H1 (cell line): ENCODE measurements around the gene RTN4RL2. TPM values are rescaled to one million over a fixed set of nuclear protein-coding genes. Genes with fewer than 3 reads are reported as not detected.

ENCODE experiments used
- polyA plus RNA-seq, 7 experiments: library from polyadenylated mRNA; depleted of rRNA in 3 of 7; stranded (reverse) in 5 of 7; unstranded in 2 of 7; fragments of >200 nt in 5 of 7; fragments of 200-250 nt in 2 of 7; gene quantifications; 1 replicate in 5 of 7; 2 replicates in 1 of 7; 4 replicates in 1 of 7; pipeline versions ENCODE4 v1.2.1 to v1.2.3, GENCODE V29; 2011 to 2013; ENCODE audit warnings: missing spikeins in 2 of 7, mixed read lengths in 2 of 7
- small RNA-seq: library from polyadenylated mRNA; stranded (forward); fragments of <200 nt; extraction: miRNeasy Mini kit (QIAGEN cat#:217004); gene quantifications from one replicate; pipeline ENCODE3, GENCODE V24; 2013; ENCODE audit not compliant: insufficient read depth
- total RNA-seq: library from RNA; stranded (reverse); fragmentation: NEBNext Ultra II Directional; extraction: Animal tissue kit (Norgen Biotek cat#: 25700); gene quantifications from 2 replicates; pipeline ENCODE4 v1.2.1, GENCODE V29; 2021

The RTN4RL2 gene
- total and polyA plus RNA-seq, 2 of the 8 experiments (the other 6 are each of a cell fraction or from before 2014, with no cell fraction given) = 11.4 to 23.7 TPM

Small RNA genes within 50 kb of the gene (small RNA-seq; reads per million reads assigned to genes)
- not detected for gene RNA5SP341

Other genes with a start within 250 kb of the RTN4RL2 start
- gene APLNR, start 223.3 kb upstream of the RTN4RL2 start, total RNA-seq = 0.13 TPM in 1 of 2 replicates, not detected in the other
- gene APLNR, start 223.3 kb upstream of the RTN4RL2 start, polyA plus RNA-seq (2011; rRNA removed) = 0.66 and 0.80 TPM in 2 replicates
- 122 TPM in 2 replicates for gene TNKS1BP1, start 135.6 kb upstream of the RTN4RL2 start, total RNA-seq
- 50.0 and 72.3 TPM in 2 replicates for gene TNKS1BP1, start 135.6 kb upstream of the RTN4RL2 start, polyA plus RNA-seq (2011; rRNA removed)
- 259 and 261 TPM in 2 replicates for gene SSRP1, start 124.6 kb upstream of the RTN4RL2 start, total RNA-seq
- gene SSRP1, start 124.6 kb upstream of the RTN4RL2 start, polyA plus RNA-seq (2011; rRNA removed) = 281 and 364 TPM in 2 replicates
- 0.29 and 0.47 TPM in 2 replicates for gene P2RX3, start 122.2 kb upstream of the RTN4RL2 start, total RNA-seq
- 0.45 and 1.1 TPM in 2 replicates for gene P2RX3, start 122.2 kb upstream of the RTN4RL2 start, polyA plus RNA-seq (2011; rRNA removed)
- gene PRG3, start 79.4 kb upstream of the RTN4RL2 start, total RNA-seq = not detected in 2 replicates
- not detected in 2 replicates for gene PRG3, start 79.4 kb upstream of the RTN4RL2 start, polyA plus RNA-seq (2011; rRNA removed)
- gene PRG2, start 69.9 kb upstream of the RTN4RL2 start, total RNA-seq = not detected in 2 replicates
- gene PRG2, start 69.9 kb upstream of the RTN4RL2 start, polyA plus RNA-seq (2011; rRNA removed) = 0.32 and 0.61 TPM in 2 replicates
- 31.8 and 32.5 TPM in 2 replicates for gene SLC43A3, start 33.4 kb upstream of the RTN4RL2 start, total RNA-seq
- 61.1 and 67.8 TPM in 2 replicates for gene SLC43A3, start 33.4 kb upstream of the RTN4RL2 start, polyA plus RNA-seq (2011; rRNA removed)
- gene SLC43A1, start 55.2 kb downstream of the RTN4RL2 start, total RNA-seq = 30.1 and 34.5 TPM in 2 replicates
- gene SLC43A1, start 55.2 kb downstream of the RTN4RL2 start, polyA plus RNA-seq (2011; rRNA removed) = 58.0 and 79.5 TPM in 2 replicates
- 109 and 117 TPM in 2 replicates for gene TIMM10, start 70.2 kb downstream of the RTN4RL2 start, total RNA-seq
- gene TIMM10, start 70.2 kb downstream of the RTN4RL2 start, polyA plus RNA-seq (2011; rRNA removed) = 208 and 227 TPM in 2 replicates
- not detected in 2 replicates for gene SMTNL1, start 77.1 kb downstream of the RTN4RL2 start, total RNA-seq
- 0.13 and 0.18 TPM in 2 replicates for gene SMTNL1, start 77.1 kb downstream of the RTN4RL2 start, polyA plus RNA-seq (2011; rRNA removed)
- 67.8 and 68.1 TPM in 2 replicates for gene UBE2L6, start 107.1 kb downstream of the RTN4RL2 start, total RNA-seq
- 89.2 and 94.8 TPM in 2 replicates for gene UBE2L6, start 107.1 kb downstream of the RTN4RL2 start, polyA plus RNA-seq (2011; rRNA removed)
- 50.9 and 57.3 TPM in 2 replicates for gene SERPING1, start 137.2 kb downstream of the RTN4RL2 start, total RNA-seq
- 54.8 and 78.8 TPM in 2 replicates for gene SERPING1, start 137.2 kb downstream of the RTN4RL2 start, polyA plus RNA-seq (2011; rRNA removed)
- gene YPEL4, start 189.4 kb downstream of the RTN4RL2 start, total RNA-seq = 0.13 TPM in 1 of 2 replicates, not detected in the other
- 0.09 and 0.38 TPM in 2 replicates for gene YPEL4, start 189.4 kb downstream of the RTN4RL2 start, polyA plus RNA-seq (2011; rRNA removed)
- 29.3 and 29.9 TPM in 2 replicates for gene CLP1, start 197.2 kb downstream of the RTN4RL2 start, total RNA-seq
- gene CLP1, start 197.2 kb downstream of the RTN4RL2 start, polyA plus RNA-seq (2011; rRNA removed) = 25.6 and 29.4 TPM in 2 replicates
- gene ZDHHC5, start 207.6 kb downstream of the RTN4RL2 start, total RNA-seq = 54.8 and 56.3 TPM in 2 replicates
- gene ZDHHC5, start 207.6 kb downstream of the RTN4RL2 start, polyA plus RNA-seq (2011; rRNA removed) = 36.1 and 40.0 TPM in 2 replicates